ENCODE results near the gene ILDR2. TPM values are rescaled to one million over a fixed set of nuclear protein-coding genes. Genes with fewer than 3 reads are reported as not detected.

The ILDR2 gene
- total RNA-seq, 4 donors from 2014 or later = 5.3 to 13.7 (median 9.4) TPM

GRCh38 chr1:167012570-167012969, 37.2 kb upstream of the ILDR2 start:
- no peak for DNase-seq (ENCODE audit: extremely low spot score)
- TF ChIP-seq POLR2AphosphoS5 (IDR thresholded peaks at IDR 0.05) (no peak), CTCF (IDR thresholded peaks at IDR 0.05) (no peak), POLR2A (IDR thresholded peaks at IDR 0.05; ENCODE audit: low read depth) (no peak), EP300 (IDR thresholded peaks at IDR 0.05) (no peak)
- WGBS = 84% methylated on average over 2 of the region's 2 CpGs
- H3K27me3 ChIP-seq = no peaks in the 10 kb centered on the region
- intact Hi-C loops (cut with DNase I) = no loop called here
- no peak overlapping the region for H3K4me3 ChIP-seq
- no peaks in the 10 kb centered on the region for H3K9me3 ChIP-seq
- no peak overlapping the region for H3K27ac ChIP-seq (replicated peaks in 1 of 4)
- H3K36me3 ChIP-seq = no peaks in the 10 kb centered on the region
- H3K4me1 ChIP-seq = no peaks in the 10 kb centered on the region

- TF ChIP-seq POLR2AphosphoS5 (IDR thresholded peaks at IDR 0.05) = no peak
- no peak for TF ChIP-seq EP300 (IDR thresholded peaks at IDR 0.05)
- no peak for TF ChIP-seq CTCF (IDR thresholded peaks at IDR 0.05)
- TF ChIP-seq POLR2A (IDR thresholded peaks at IDR 0.05; ENCODE audit: low read depth) = no peak
- intact Hi-C loops (cut with DNase I) = no loop called here
- H3K36me3 ChIP-seq = no peaks in the 10 kb centered on the region
- no peaks in the 10 kb centered on the region for H3K9me3 ChIP-seq
- no peak overlapping the region for H3K4me3 ChIP-seq
- no peak for DNase-seq (ENCODE audit: extremely low spot score)
- H3K4me1 ChIP-seq = no peaks in the 10 kb centered on the region
- WGBS = 83% methylated on average over 1 of the region's 1 CpG
- H3K27me3 ChIP-seq = no peaks in the 10 kb centered on the region
- H3K27ac ChIP-seq (replicated peaks in 1 of 4) = no peak overlapping the region
These were observed 36.3 kb upstream of the ILDR2 start for GRCh38 chr1:167011560-167012191.

- no peak overlapping the region for H3K27ac ChIP-seq (replicated peaks in 1 of 4)
- H3K4me3 ChIP-seq = no peak overlapping the region
- H3K36me3 ChIP-seq = no peaks in the 10 kb centered on the region
- TF ChIP-seq POLR2AphosphoS5 (IDR thresholded peaks at IDR 0.05) (no peak), POLR2A (IDR thresholded peaks at IDR 0.05; ENCODE audit: low read depth) (no peak), CTCF (IDR thresholded peaks at IDR 0.05) (no peak), EP300 (IDR thresholded peaks at IDR 0.05) (no peak)
- H3K9me3 ChIP-seq = no peaks in the 10 kb centered on the region
- H3K27me3 ChIP-seq = no peaks in the 10 kb centered on the region
- 71% methylated on average over 2 of the region's 2 CpGs for WGBS
- intact Hi-C loops (cut with DNase I) = no loop called here
- no peak for DNase-seq (ENCODE audit: extremely low spot score)
- no peaks in the 10 kb centered on the region for H3K4me1 ChIP-seq
These were observed 28.4 kb upstream of the ILDR2 start for GRCh38 chr1:167003711-167004110.

- no peak overlapping the region for H3K4me3 ChIP-seq
- TF ChIP-seq POLR2AphosphoS5 (IDR thresholded peaks at IDR 0.05) (no peak), EP300 (IDR thresholded peaks at IDR 0.05) (no peak), POLR2A (IDR thresholded peaks at IDR 0.05; ENCODE audit: low read depth) (no peak), CTCF (IDR thresholded peaks at IDR 0.05) (no peak)
- 85% methylated on average over 2 of the region's 2 CpGs for WGBS
- no peaks in the 10 kb centered on the region for H3K4me1 ChIP-seq
- no peak for DNase-seq (ENCODE audit: extremely low spot score)
- no peaks in the 10 kb centered on the region for H3K27me3 ChIP-seq
- no peaks in the 10 kb centered on the region for H3K36me3 ChIP-seq
- intact Hi-C loops (cut with DNase I) = no loop called here
- H3K9me3 ChIP-seq = no peaks in the 10 kb centered on the region
- H3K27ac ChIP-seq (replicated peaks in 1 of 4) = no peak overlapping the region
These were observed 27.0 kb upstream of the ILDR2 start for GRCh38 chr1:167002354-167002753.

GRCh38 chr1:167000546-167000945, 25.2 kb upstream of the ILDR2 start:
- 93% methylated on average over 1 of the region's 1 CpG for WGBS
- no peaks in the 10 kb centered on the region for H3K36me3 ChIP-seq
- no peak for TF ChIP-seq EP300 (IDR thresholded peaks at IDR 0.05)
- no peak for TF ChIP-seq CTCF (IDR thresholded peaks at IDR 0.05)
- no peak for TF ChIP-seq POLR2AphosphoS5 (IDR thresholded peaks at IDR 0.05)
- no peak for TF ChIP-seq POLR2A (IDR thresholded peaks at IDR 0.05; ENCODE audit: low read depth)
- no peaks in the 10 kb centered on the region for H3K9me3 ChIP-seq
- H3K4me3 ChIP-seq = no peak overlapping the region
- no peaks in the 10 kb centered on the region for H3K4me1 ChIP-seq
- intact Hi-C loops (cut with DNase I) = no loop called here
- H3K27ac ChIP-seq (replicated peaks in 1 of 4) = no peak overlapping the region
- no peaks in the 10 kb centered on the region for H3K27me3 ChIP-seq
- DNase-seq (ENCODE audit: extremely low spot score) = no peak

Data from esophagus muscularis mucosa (tissue), 4 donors.